DMS53 treated with DMSO at 0.1 percent for 48 hours (cell line): ENCODE measurements around the gene SIRPB2.
"Not testable (repeated sequence)": the region's sequence is repeated elsewhere in the genome, so short reads cannot be mapped to it uniquely, and the experiment has no call there.

Source experiments
- DNase-seq: peaks from one replicate; lab custom pipeline; 2025; ENCODE audit not compliant: unreplicated experiment; lab: John Stamatoyannopoulos, UW

SIRPB2 gene

DNA sequence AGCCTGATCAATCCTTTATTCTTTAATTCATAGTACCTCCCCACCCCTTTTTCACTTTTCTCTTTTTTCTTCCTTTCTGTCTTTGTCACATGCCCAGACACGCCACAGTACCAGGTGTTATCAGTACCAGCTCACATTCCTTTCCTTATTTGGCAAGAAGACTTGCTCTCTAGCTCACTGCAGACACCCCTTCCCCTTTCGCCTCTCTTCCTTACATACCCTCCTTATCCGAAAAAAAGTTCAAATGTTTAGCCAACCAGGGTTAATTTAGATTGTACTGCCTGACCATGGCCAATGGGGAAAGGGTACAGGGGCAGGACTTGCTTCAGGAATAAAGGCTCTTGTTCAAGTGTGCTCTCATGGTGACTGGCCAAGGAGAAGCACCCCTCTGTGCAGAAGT lies 9.3 kb upstream of the SIRPB2 start:
- no peak for DNase-seq

DNA sequence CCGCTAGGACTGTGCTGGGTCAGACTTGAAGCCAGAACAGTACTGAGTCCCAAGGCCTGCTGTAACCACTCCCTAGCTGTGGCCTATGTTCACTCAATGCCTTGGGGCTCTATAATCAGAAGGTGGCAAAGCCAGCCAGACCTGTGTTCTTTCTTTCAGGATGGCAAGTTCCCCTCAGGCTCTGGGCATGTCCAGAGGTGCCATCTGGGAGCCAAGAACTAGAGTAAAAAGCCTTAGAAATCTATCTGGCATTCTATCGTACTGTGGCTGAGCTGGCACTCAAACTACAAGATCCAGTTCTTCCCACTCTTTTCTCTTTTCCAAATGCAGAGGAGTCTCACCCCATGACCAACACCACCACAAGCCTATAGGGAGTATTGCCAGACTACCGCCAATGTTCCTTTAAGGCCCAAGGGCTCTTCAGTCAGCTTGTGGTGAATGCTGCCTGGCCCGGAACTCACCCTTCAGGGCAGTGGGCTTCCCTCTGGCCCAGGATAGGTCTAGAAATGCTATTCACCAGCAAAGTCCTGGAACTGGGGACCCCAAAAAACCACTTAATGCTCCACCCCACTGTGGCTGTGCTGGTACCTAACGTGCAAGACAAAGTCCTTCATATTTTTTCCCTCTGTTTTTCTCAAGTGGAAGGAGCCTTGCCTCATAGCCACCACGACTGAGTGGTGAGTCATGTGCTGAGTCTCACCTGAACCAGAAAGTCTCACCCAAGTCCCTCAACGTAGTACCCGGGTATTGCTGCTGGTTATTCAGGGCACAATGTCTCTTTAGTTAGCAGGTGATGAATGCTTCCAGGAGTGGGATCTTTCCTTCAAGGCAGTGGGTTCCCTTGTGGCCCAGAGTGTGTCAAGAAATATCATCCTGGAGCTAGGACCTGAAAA lies 8.6 kb upstream of the SIRPB2 start:
- DNase-seq: no peak

DNA sequence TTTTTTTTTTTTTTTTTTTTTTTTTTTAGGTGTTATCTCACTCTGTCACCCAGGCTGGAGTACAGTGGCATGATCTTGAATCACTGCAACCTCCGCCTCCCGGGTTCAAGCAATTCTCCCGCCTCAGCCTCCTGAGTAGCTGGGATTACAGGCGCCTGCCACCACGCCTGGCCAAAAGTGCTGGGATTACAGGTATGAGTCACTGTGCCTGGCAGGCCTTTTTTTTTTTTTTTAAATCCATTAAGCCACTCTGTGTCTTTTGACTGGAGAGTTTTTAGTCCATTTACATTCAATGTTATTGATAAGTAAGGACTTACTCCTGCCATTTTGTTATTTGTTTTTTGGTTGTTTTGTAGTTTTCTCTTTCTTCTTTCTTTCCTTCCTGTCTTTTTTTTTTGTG lies 6.2 kb upstream of the SIRPB2 start:
- not testable (repeated sequence) for DNase-seq

DNA sequence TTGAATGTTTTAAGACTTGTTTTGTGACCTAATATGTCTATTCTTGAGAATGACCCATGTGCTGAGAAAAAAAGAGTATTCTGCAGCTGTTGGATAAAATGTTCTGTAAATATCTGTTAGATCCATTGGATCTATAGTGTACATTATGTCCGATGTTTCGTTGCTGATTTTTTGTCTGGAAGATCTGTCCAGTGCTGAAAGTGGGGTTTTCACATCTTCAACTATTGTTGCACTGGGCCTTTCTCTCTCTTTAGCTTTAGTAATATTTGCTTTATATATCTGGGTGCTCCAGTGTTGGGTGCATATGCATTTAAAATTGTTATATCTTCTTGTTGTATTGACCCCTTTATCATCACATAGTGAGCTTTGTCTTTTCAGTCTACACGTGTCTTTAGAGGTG lies 5.7 kb upstream of the SIRPB2 start:
- no peak for DNase-seq

DNA sequence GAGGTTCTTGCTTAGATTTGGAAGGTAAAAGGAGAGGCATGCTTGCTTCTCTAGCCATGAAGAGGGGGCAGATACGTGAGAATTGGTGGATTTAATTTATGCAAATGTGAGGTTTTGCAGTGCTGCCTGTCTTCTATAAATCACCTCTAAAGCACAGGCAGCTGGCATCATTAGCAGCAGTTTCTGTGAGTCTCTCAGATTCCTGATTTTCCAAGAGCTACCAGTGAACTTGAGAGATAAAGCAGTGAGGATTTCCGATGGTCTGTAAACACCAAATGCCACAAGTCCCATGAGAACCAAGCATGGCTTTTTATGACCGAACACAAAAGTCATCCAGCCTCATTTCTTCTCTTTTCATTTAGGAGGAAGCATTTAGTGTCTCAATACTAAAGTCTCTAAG lies 3.2 kb upstream of the SIRPB2 start:
- no peak for DNase-seq

DNA sequence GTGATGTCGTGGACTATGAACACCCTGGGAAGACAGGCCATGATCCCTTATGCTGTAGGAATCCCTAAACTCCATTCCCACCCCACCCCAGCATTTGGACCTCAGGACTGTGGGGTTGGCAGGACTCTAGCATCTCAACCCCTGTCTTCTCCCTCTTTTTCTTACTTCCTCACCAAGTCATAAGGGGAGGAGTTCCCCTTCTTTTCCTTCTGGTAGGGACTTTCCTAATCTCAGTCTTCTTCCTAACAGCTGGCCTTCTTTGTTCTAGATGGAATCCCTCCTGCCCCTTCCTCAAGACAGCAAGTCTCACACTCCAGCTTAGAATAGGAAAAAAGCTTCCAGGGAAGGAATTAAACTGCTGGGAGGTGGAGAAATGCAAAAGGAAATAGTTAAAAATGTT lies 2.3 kb upstream of the SIRPB2 start:
- no peak for DNase-seq

DNA sequence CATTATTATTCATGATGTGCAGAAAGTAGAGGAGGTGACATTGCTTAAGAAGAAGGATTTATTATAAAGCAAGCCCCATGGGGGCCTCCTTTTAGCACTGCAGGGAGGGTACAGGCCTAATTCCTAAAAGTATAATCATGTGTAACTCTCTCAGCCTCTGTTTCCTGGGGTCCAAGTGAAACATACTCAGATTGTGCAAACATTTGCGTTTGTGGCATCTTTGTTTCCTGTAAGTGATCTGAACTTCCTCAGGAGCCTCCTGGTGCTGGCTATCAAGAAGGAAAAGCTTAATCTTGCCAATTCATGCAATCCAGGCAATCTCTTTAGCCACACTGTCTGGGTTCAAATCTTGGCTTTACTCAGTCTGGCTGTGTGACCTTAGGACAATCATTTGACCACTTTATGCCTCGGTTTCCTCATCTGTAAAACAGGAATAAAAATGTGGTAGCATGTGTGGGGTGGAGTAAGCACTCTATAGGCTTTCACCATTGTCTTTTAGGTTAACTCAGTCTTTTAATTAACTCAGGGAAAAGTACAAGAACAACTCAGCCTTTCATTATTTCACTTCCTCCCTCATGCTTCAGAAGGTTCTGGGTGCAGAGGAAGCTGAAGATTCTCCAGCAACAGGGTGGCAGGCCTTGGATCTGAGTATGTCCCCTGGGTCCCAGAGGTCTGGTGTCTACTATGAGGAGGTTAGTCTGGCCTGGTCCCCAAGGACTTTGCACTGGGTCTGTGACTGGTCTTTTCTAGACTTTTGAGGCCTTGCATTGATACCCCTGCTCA lies 831 bp upstream of the SIRPB2 start:
- DNase-seq: no peak

DNA sequence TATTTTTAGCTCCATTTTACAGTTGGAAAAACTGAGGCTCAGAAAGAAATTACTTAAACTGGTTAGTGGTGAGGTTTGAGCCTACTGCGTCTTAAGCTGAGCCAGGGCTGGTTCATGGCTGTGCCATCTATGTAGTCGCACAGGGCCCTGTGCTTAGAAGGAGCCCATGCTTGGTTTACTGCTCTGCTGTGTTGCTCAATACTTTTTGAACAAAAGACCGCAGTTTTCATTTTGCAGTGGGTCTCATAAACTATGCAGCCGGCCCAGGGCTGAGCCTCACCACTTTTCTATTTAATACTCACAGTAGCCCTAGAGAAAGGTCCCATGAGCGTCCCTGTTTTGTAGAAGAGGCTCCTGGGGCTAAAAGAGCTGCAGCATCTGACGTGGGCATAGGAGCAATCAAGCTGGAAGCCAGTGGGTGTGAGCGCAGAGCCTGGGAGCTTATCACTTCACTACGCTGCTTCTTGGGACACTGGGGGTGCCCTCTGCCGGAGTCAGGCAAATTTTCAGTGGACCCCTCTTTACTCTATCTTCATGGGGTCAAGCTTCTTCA lies 501 bp downstream of the SIRPB2 start:
- DNase-seq: no peak

DNA sequence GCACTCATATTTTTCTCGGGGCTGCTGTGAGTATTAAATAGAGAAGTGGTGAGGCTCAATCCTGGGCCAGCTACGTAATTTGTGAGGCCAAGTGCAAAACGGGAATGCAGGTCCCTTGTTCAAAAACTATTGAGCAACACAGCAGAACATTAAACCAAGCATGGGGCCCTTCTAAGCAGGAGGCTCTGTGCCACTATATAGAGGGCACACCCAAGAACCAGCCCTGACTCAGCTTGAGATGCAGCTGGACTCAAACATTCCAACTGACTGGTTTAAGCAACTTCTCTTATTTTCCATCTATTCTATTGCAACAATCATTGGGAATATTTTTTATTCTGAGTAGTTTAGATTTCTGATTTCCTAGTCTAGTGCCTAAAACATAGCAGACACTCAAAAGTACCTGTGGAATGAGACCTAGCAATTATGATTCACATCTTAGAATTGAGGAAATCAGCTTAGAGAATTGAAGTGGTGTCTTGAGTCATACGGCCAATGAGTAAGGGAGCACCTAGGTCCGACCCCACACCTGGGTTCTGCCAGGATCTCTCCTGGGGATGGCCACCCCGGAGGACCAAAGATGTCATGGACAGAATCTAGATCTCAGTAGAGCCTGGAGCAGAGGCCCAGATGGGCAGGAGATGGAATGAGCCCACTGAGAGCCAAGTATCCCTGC lies 1.3 kb downstream of the SIRPB2 start:
- no peak for DNase-seq

DNA sequence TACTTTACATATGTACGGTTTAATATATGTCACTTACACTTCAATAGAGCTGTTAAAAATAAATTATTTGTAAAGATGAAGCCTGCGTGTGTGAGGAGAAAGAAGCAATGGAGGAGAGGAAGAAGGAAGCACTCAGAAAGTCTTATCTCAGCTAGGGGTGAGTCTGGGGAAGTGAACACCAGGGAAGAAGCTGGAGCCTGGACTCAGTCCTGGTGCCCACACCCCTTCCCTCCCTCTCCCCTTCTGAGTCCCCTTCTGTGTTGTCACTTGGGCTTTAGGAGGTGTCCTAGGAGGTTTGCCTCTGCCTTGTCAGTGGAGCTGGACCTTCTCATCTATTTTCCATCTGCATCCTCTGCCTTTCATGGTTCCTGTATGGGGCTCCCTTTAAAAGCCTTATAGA lies 1.9 kb downstream of the SIRPB2 start:
- DNase-seq: no peak

DNA sequence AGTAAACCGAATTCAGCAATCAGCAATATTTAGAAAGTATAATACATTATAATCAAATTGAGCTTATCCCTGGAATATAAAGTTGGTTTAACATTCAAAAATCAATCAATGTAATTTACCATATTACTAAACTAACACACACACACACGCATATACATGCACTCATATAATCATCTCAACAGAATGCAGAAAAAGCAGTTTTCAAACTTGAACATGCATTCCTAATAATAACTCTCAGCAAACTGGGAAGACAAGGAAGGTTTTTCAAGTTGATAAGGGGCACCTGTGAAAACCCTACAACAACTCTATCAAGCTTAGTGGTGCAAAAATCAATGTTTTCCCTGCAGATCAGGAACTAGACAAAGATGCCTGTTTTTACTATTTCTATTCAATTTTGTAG lies 4.7 kb downstream of the SIRPB2 start:
- DNase-seq: no peak

DNA sequence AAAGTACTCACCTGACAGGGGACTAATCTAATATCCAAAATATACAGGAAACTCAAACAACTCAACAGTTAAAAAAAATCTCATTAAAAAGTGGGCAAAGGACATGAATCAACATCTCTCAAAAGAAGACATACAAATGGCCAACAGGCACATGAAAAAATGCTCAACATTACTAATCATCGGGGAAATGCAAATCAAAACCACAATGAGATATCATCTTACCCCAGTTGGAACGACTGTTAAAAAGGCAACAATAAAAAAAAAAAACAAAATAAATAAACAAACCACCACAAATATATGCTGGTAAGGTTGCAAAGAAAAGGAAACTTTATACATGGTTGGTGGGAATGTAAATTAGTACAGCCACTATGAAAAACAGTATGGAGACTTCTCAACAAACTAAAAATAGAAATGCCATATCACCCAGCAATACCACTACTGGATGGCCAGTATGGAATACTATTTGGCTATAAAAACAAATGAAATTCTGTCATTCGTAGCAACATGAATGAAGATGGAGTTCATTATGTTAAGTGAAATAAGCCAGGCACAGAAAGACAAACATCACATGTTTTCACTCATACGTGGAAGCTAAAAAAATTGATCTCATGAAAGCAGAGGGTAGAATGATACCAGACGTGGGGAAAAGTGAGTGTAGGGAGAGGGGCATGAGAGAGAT lies 6.6 kb downstream of the SIRPB2 start:
- DNase-seq: no peak

DNA sequence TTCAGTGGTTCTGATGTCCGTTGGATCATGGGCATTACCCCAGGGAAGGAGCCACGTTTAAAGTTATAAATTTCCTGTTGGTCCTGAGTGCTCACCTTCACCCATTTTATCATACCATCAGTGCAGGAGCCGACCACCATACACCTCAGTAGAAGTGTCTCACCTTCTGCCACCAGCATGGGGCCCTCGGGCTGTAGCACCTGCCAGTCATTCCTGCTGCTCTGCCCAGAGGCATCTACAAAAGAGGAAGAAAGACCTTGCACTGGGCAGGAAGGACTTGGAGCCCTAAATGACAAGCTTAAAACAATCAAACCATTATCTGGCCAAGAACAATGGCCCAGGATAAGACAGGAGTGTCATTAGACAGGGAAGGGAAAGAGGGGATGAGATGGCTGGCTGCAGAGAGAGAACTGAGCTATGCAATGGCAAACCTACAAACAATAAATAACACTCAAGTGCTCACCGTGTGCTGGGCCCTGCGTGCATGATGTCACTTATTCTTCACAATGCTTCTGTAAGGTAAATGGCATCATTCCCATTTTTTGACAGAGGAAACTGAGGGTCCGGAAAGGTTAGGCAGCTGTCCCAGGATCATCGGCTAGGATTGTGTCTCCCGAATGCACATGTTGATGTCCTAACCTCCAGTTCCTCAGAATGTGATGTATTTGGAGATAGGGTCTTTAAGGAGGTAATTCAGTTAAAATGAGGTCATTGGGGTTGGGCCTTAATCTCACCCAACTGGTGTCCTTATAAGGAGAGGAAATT lies 11.2 kb downstream of the SIRPB2 start:
- no peak for DNase-seq

DNA sequence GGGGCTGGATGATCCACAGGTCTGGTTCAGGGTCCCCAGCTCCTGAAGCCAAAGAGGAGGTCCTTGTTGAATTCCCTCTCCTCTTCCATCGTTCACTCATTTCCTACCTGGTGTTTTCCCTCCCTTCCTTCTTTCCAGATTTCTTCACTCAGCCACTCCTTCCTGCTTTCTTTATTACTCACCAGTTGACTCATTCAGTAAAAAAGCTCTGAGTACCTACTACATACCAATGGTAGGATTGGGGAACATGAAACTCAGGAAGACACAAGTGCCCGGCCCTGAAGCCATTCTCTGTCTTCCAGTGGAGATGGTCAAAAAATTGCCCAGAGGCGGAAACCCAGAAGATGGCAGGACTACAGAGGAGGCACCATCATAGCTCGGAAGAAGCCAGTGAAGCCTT lies 12.7 kb downstream of the SIRPB2 start:
- DNase-seq: no peak

DNA sequence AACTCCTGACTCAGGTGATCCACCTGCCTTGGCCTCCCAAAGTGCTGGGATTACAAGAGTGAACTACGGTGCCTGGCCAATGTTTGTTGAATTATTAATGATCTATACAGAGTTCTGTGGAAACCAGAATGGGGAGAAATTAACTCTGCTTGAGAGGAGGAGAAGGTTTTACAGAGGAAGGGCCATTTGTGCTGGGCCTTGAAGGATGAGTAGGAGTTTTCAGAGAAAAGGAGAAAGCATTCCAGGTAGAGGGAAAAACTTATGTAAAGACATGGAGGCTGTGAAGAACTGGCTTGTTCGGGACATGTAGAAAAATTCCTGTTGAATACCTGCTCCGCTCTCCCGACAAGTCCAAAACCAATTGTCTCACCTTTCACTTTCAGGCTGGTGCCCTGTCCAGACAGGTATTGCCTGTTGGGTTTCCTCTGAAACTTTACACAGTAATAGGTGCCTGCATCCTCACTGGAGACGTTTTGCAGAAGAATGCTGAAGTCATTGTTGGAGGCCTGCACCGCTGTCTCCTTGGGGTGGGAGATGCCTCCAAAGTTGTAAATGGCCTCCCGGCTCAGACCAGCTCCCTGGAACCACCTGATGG lies 13.2 kb downstream of the SIRPB2 start:
- no peak for DNase-seq

DNA sequence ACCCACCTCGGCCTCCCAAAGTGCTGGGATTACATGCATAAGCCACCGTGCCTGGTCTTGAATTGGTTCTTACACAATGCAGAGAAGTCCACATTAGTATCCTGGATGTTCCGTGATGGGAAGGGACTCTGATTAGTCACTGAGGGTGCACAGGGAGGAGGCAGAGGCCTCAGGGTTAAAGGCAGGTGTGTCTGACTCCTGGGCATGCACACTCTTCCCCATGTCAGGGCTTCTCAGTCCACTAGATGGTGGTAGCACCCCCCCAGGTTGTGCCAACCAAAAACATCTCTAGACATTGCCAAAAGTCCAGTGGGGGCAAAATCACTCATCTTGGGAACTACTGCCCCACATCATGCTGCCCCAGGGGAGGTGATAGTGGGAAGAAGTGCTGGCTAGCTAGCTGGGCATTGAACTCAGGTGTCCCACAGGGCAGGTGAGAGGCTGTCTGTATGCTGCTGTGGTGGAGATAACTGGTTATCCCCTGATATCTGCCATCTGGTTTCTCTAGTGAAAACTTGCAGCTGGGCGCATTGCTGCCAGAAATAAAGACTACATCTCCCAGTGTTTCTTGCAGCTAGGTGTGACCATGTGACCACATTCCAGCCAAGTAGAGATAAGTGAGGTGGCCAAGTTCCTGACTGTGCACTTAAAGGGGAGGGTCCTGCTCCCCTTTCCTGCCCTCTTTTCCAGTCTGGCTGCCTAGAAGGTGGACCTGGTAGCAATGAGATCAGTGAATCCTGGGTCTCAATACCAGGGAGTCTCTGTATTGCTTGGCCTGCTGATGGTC lies 16.2 kb downstream of the SIRPB2 start:
- DNase-seq: no peak

DNA sequence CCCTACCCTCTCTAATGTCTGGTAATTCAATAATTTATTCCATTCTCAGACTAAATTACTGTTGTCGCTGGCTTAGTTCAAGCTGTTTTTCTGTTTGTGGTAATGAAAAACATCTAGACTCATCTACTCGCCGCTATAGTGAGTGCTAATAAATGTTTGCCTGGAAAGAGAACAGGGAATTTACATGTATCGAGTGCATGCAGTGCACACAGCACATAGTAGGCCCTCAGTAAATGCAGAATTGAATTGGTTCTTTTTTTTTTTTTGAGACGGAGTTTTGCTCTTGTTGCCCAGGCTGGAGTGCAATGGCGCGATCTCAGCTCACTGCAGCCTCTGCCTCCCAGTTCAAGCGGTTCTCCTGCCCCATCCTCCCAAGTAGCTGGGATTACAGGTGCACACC lies 16.9 kb downstream of the SIRPB2 start:
- no peak for DNase-seq

DNA sequence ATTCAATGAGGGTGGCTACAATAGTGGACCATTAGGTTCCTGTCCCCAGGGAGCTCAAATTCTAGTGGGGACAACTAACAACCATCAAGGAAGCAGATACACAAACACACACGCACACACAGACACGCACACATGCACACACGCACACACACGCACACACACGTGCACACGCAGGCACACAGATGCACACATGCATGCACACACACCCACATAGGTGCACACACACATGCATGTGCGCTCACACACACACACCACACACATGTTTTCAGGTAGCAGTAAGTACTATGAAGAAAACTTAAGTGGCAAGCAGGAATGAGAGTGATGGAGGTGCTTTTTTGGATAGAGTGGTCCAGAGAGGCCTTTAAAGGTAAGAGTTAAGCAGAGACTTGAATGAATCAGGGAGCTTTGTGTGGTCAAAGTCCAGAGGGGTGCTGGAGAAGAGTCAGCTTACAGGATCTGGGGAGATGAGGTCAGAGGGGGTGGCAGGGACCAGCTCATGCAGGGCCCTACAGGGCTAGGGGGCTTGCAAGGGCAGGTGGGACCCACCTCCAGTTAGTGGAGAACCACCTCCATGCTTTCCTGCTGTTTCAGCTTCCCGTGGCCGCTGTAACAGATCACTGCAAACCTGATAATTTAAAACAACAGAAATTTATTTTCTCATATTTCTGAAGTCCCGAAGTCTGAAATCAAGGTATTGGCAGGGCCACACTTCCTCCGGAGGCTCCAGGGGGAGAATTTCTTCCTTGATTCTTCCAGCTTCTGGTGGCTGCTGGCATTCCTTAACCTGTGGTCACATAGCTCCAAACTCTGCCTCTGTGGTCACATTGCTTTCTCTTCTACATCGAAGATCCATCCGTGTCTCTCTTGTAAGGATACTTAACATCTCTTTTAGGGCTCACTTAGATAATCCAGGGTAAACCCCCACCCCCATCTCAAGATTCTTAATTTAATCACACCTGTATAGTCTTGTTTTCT lies 17.7 kb downstream of the SIRPB2 start:
- no peak for DNase-seq
